WI38 (cell line): ENCODE measurements around the gene GALNTL6.

Source experiments
- H3K4me3 ChIP-seq: 2 replicates; pipeline ENCODE4 v1.5.1; 2011; ENCODE audit warnings: low read depth, mild to moderate bottlenecking, control low read depth, low read length
- CTCF ChIP-seq: IDR thresholded peaks from 2 replicates; pipeline ENCODE4 v1.5.1; 2012; ENCODE audit warnings: low read depth, mild to moderate bottlenecking, control low read depth, low read length

GALNTL6 gene

GRCh38 chr4:171812665-171813525, at the start of gene GALNTL6:
GALNTL6 (plus strand) TSS chr4:171813404.
- no peak for TF ChIP-seq CTCF
- no peak within 1 kb of the TSS for H3K4me3 ChIP-seq

GRCh38 chr4:171765514-171765913, 47.7 kb upstream of the GALNTL6 start:
- no peak overlapping the region for H3K4me3 ChIP-seq
- TF ChIP-seq CTCF = no peak

- no peak overlapping the region for H3K4me3 ChIP-seq
- no peak for TF ChIP-seq CTCF
Measured at GRCh38 chr4:171774642-171775190, 38.5 kb upstream of the GALNTL6 start.

GRCh38 chr4:171779301-171779700, 33.9 kb upstream of the GALNTL6 start:
- no peak for TF ChIP-seq CTCF
- no peak overlapping the region for H3K4me3 ChIP-seq

GRCh38 chr4:171785388-171785787, 27.8 kb upstream of the GALNTL6 start:
- H3K4me3 ChIP-seq = no peak overlapping the region
- TF ChIP-seq CTCF = no peak

GRCh38 chr4:171793723-171794122, 19.5 kb upstream of the GALNTL6 start:
- no peak for TF ChIP-seq CTCF
- no peak overlapping the region for H3K4me3 ChIP-seq

- no peak for TF ChIP-seq CTCF
- no peak overlapping the region for H3K4me3 ChIP-seq
Measured at GRCh38 chr4:171794528-171794927, 18.7 kb upstream of the GALNTL6 start.
